ENCODE measurements around the gene NOS3.
A peak's percentile ranks its signal among the peaks of the same experiment; 100 is the strongest.
"Not testable (repeated sequence)": the region's sequence is repeated elsewhere in the genome, so short reads cannot be mapped to it uniquely, and the experiment has no call there.

The NOS3 gene

DNA sequence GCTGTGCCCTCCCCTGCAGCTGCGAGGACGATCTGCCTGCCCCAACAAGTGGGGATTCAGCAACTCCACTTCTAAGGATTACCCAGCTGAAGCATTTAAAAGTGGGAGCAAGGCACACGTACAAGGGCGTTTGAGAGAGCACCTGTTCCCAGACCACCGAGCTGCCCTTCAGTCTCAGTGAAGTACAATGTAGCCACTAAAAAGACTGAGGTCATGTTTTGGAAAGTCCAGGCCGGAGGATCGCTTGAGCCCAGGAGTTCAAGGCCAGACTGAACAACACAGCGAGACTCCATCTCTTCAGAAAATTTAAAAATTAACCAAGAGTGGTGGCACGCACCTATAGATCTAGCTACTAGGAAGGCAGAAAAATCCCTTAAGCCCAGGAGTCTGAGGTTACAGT is 14.7 kb downstream of the NOS3 start:
- DNase-seq, result no peak

DNA sequence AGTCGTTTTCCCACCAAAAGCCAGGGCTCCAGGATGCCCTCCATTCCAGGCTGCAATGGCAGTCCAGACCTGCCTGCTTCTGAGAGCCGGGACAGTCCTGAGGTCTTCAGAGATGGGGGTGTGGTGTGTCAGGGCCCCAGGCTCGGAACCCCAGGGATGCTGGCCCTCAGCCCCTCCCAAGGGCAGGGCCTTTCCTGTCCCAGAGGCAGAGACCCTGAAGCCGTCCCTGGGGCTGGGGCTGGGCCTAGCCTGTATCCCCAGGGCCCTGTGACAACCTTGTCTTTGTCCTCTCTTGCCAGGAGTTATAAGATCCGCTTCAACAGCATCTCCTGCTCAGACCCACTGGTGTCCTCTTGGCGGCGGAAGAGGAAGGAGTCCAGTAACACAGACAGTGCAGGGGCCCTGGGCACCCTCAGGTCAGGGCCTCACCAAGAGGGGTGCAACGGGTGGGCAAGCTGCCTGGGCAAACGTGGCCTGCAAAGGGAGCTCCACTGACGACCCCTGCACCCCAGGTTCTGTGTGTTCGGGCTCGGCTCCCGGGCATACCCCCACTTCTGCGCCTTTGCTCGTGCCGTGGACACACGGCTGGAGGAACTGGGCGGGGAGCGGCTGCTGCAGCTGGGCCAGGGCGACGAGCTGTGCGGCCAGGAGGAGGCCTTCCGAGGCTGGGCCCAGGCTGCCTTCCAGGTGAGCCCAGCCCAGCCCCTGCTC is 15.9 kb downstream of the NOS3 start:
- DNase-seq, result no peak

DNA sequence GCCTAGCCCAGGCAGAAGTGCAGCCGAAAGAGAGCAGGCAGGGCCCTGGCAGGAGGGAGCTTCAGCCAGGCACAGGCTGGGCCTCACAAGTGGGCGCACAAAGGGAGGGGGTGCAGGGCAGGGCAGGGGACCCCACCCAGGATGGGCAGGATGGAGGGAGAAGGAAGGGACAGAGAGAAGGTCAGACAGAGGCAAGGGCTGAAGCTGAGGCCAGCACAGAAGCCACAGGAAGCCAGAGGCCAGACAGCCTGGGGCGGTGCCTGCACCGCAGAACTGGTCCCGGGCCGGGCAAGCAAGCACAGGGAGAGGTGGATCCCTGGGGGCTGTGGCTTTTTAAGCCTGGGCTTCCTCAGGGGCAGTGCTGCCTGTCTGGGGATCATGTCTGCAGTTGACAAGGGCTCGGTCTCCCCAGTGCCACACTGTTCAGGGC is 16.7 kb downstream of the NOS3 start:
- DNase-seq, result no peak

DNA sequence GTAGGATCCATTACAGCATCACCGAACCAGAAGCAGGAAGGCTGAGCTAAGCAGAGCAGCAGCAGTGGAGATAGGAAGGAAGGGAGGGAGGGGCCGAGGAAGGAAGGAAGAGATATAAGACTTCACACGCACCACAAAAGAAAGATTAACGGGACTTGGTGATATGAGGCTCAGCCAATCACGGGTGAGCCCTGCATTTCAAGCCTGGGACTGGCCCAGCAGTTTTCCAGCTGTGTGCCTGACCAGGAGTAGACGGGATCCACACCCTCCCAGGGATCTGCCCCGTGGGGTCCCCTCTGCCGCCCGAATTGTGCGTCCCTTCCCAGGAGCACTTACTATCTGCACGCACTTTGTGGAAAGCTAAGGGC is 17.3 kb downstream of the NOS3 start:
- DNase-seq, result no peak

DNA sequence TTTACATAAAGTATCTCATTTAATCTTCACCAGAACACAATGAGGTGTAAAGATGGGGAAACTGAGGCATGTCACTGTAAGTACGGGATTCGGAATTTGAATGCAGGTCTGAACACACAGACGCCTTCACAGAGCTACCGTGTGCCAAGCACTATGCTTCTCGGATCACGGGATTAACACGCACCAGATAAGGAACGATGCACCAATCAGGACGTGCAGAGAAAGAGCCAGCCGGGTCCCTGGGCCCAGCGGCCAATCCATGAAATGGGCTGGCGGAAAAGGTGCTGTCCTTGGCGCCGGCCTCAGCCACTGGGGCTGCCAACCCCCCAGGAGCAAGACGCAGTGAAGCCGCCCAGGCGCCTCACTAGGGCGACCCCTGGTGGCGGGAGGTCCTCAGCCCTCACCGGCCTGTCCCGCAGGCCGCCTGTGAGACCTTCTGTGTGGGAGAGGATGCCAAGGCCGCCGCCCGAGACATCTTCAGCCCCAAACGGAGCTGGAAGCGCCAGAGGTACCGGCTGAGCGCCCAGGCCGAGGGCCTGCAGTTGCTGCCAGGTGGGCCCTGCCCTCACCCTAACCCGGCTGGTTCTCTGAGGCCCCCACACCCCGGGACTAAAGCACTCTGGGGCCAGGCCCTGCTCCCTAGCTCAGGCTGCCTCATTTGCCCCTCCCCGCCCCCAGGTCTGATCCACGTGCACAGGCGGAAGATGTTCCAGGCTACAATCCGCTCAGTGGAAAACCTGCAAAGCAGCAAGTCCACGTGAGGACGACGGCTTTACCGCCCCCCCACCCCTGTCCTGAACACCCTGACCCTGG is 17.9 kb downstream of the NOS3 start:
- no peak for DNase-seq

DNA sequence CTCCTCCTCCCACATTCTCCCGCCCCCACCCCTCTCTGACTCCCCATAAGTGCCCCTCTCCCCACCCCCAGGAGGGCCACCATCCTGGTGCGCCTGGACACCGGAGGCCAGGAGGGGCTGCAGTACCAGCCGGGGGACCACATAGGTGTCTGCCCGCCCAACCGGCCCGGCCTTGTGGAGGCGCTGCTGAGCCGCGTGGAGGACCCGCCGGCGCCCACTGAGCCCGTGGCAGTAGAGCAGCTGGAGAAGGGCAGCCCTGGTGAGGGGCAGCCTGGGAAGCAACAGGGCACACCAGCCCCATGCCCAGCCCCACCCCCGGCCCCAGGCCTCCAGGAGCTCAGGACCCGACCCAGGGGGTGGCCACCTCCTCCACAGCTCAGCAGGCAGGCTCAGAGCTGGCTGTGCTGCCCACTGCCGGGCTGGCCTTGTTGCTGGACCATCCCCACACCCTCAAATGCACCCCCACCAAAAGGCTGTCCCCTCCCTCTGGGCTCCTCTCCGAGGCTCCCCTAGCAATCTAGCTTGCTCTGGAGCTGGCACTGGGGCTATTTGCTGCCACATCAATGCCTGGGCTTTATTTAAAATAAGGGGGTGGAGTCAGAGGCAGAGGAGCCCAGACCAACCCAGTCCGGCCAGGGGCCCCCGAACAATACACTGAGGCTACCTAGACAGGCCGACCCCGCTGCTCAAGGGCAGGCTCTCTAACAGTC is 18.7 kb downstream of the NOS3 start:
- no peak for DNase-seq

DNA sequence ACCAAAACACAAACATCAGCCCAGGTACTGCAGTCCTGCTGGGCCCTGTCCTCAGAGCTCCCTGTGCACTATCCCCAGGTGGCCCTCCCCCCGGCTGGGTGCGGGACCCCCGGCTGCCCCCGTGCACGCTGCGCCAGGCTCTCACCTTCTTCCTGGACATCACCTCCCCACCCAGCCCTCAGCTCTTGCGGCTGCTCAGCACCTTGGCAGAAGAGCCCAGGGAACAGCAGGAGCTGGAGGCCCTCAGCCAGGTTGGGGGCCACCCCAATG is 19.2 kb downstream of the NOS3 start:
- DNase-seq, result no peak

DNA sequence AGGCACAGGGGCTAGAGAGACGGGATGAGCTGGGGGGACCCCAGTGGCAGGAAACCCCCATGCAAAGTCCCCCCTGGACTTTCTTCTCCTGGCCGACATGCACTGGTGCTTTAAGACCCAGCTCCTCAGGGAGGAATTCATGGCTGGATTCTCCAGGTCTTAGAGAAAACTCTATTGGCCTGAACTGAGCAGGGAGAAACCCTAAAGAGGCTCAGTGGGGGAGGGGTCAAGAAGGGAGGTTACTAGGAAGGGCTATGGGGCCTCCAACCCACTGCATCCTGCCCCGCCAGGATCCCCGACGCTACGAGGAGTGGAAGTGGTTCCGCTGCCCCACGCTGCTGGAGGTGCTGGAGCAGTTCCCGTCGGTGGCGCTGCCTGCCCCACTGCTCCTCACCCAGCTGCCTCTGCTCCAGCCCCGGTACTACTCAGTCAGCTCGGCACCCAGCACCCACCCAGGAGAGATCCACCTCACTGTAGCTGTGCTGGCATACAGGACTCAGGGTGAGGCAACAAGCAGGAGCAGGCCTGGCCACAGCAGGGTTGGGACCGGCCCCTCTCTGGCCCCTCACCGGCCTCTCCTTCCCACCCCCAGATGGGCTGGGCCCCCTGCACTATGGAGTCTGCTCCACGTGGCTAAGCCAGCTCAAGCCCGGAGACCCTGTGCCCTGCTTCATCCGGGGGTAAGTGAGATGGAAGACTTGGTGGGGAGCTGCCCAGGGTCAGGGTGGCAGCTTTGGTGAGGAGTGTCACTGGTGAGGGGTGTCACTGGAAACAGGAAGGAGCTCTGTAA is 19.7 kb downstream of the NOS3 start:
- DNase-seq, result peak; percentile 25

DNA sequence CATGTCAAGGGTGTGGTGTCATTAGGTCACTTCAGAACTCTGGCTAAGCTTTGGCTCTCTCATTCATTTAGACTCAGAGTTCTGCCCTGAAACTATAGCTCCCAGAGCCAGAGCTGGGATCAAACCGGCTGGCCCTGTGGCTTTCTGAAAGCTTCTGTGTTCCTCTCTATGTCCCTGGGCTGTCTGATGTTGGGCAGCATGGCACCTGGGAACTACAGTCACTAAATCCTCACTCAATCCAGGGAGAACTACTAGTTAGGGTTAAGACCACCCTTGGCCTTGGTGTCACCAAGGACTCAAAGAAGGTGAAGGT is 20.2 kb downstream of the NOS3 start:
- DNase-seq, result no peak

DNA sequence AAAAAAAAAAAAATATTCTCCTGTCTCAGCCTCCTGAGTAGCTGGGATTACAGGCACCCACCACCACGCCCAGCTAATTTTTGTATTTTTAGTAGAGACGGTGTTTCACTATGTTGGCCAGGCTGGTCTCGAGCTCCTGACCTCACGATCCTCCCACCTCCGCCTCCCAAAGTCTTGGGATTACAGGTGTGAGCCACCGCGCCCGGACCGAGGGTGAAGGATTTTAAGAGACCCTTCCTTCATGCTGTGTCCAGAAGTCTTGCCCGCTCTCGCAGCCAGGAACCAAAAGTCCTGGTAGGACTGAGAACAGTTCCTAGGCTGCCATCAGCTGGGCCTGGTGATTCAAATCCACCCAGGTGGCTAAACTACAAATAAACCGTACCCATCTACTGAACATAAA is 20.8 kb downstream of the NOS3 start:
- not testable (repeated sequence) for DNase-seq

DNA sequence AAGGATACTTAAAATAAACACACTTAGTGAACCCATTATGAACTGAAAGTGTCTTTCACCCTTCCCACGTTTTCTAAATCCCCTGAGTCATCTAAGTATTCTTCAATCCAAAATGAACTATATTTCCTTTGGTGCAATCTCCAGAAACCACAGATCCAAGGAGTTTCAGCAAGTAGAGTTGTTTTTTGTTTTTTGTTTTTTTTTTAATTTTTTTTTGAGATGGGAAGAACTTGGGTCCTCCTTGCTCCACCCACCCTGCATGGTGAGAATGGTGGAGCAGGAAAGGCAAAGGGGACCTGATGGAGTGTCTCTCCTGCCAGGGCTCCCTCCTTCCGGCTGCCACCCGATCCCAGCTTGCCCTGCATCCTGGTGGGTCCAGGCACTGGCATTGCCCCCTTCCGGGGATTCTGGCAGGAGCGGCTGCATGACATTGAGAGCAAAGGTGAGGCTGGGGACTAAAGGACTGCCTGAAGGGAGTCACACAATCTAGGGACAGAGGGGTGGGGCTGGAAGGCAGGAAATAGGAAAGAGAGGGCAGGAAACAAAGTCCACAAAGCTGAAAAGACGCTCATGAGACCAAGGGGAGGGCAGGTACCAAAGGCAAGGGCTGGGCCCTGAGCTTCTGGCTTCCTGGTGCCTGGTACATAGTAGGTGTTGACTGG is 21.3 kb downstream of the NOS3 start:
- no peak for DNase-seq

DNA sequence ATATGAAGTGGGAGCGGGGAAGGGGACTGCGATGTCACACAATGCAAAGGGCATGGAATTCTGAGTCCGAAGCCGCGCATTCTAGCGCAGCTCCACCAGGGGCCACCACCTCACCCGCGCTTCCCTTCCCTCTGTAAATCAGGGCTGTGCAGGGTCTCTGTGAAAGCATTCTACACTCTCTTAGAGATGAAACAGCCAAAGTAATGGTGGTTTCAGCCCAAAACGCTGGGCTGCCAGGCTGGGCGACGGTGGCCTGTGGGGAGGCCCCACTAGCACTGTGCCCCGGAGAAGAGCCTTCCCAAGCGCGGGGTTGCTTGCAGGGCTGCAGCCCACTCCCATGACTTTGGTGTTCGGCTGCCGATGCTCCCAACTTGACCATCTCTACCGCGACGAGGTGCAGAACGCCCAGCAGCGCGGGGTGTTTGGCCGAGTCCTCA is 22.1 kb downstream of the NOS3 start:
- DNase-seq, result no peak

DNA sequence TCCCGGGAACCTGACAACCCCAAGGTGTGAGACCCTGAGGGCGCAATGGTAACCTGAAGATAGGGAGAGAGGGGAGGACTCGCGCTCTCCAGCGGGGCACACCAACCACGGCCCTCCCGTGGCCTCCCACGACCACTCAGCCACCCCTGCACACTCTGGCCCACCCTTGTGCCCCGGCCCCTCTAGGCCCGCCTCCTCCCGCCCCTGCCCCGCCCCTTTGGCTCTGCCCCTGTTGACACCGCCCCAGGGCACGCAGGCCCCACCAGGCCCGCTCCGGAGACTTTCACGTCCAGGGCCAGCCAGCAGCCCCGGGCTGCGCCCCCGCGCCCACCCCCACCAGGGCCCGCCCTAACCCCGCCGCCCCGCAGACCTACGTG is 22.5 kb downstream of the NOS3 start:
- DNase-seq, result no peak

DNA sequence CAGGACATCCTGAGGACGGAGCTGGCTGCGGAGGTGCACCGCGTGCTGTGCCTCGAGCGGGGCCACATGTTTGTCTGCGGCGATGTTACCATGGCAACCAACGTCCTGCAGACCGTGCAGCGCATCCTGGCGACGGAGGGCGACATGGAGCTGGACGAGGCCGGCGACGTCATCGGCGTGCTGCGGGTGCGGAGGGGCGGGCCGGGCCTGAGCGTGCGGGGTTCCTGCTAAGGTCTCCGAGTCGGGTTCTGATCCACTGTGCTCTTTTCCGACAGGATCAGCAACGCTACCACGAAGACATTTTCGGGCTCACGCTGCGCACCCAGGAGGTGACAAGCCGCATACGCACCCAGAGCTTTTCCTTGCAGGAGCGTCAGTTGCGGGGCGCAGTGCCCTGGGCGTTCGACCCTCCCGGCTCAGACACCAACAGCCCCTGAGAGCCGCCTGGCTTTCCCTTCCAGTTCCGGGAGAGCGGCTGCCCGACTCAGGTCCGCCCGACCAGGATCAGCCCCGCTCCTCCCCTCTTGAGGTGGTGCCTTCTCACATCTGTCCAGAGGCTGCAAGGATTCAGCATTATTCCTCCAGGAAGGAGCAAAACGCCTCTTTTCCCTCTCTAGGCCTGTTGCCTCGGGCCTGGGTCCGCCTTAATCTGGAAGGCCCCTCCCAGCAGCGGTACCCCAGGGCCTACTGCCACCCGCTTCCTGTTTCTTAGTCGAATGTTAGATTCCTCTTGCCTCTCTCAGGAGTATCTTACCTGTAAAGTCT is 23.1 kb downstream of the NOS3 start:
- no peak for DNase-seq

DNA sequence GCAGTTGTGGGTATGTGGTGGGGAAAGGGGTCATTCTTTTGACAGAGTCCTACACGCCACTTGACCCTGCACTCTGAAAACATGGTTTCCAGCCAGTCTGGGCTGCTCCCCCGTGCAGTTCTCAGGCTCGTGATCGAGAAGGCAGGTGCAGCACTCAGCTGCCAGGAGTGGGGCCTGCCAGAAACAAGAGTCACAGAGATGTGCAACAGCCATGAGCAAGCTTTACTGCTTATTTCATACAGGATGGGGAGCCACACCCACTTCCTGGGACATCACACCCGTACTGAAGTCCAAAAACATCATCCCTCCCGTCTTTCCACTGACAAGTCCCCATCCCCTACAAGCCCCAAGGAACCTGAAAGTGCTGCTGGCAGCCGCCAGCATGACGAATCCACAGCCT is 24.1 kb downstream of the NOS3 start:
- DNase-seq, result no peak

DNA sequence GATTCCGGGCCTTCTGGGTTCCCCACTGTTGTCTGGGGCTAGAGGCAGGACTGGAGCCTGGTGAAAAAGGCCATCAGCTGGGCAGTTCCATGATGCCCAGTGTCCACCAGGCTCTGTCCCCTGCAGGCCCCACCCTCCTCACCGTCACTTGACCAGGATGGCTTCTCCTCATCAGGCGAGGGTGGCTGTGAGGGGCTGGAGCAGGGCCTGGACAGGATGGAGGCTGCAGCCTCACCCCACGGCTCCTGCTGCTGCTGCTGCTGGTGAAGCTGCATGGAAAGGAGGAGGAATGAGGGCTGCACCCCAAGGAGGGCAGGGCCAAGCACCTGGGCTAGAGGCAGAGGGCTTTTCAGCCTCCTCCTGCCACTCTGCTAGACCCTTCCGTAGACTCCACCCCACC is 25.1 kb downstream of the NOS3 start:
- DNase-seq, result no peak

DNA sequence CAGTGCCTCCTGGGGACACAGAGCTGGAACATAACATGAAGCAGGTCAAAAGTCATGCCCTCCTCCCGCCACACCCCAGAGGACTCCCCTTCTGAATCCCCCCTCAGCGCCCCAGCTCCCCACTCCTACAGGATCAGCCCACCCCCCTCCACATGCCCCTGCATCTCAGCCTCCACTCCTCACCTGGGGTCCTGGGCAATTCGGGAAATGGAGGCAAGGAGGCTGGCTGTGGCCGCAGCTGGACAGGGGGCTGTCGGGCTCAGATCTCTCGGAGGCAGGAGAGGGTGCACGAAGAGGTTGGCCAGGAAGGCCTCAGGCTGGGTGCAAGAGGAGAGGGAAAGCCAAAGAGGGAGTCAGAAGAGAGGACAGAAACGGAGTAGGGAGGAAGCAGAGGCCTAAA is 25.7 kb downstream of the NOS3 start:
- no peak for DNase-seq

DNA sequence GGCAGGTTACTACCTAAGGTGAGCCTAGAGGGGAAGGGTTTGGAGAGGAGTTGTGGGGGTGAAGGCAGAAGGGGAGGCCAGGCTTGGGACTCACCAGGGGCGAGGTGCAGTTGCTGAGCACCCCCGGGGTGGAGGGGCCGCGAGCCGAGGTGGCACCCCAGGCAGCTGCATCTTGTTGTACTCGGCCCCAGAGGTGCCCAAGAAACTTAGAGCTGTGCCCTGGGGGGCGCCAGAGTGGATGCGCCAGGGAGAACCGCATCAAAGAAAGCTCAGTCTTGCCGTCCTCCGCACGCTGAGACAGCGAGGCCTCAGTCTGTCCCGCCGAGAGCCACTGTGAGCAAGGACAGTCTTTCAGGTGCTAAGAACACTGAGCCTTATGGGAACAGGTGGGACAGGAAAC is 26.1 kb downstream of the NOS3 start:
- no peak for DNase-seq

DNA sequence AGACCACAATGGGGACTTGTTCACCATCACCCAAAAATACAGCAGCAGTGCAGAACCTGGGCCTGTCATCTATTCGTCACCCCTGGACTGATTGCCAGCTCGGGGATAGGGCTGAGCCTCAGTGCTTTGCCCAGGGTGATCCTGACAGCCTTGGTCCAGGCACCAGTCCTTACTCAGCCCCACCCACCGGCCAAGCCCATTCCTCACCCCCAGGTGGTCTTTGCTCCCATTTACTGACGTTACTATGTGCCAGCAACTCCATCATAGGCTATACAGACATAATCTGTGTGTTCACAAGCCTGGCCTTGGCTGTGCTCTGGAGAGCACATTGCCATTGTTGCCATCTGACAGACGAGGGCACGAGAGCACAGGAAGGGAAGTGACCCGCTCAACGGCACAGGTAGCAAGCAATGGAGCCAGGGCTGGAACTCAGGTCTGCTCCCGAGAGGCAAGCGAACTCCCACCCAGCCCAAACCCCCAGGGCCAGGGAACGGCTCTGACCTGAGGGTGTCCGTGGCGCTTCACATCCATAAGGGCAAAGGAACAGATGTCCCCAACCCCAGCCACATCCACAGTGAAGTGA is 26.6 kb downstream of the NOS3 start:
- DNase-seq, result no peak

DNA sequence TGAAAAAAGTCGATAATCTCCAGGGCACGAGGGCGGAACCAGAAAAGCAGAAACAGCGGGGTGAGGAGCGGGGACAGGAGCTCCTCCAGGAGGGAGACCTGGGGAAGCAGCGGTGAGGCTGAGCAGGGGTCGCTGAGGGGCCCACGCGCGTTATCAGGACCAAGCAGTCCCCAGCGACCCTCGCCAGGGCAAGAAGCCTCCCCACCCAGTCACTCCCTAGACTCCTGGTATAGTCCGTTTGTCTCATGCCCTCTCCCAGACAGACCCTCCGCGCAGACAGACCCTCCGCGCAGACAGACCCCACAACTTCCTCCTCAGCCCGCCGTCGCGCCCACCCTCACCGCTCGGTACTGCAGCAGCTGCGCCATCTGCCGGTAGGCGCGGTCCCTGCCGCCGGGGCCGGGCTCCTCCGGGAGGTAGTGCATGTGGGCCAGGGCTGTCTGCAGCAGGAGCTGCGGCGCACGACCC is 27.2 kb downstream of the NOS3 start:
- DNase-seq, result peak; percentile 48

DNA sequence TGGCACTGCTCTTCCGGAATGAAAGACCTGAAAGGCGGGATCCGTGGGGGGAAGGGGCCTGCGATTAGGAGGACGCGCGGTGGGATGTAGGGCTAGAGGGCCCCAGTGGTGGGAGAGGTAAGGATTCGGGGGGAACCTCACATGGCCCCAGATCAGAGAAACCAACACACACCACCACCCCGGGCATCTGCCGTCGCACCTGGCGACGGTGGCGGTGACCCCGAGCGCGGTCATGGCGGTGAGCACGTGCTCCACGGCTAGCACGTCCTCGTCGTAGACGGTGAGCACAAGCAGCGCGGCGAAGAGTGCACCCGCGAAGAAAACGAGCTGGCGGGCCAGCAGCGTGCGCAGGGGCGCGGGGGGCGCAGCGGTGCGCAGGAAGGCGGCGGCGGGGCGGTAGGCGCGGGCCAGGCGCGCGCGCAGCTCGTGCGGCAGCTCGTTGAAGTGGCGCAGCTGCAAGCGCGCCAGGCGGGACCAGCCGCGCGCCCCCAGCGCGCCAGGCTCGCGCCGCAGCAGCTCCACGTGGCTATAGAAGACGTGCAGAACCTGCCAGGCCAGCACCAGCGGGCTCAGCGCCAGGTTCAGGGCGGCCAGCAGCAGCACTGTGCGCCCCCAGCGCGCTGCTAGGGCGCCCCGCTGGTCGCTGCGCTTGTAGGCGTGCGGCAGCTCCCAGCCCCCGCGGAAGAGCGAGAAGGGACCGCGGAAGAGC is 27.8 kb downstream of the NOS3 start:
- DNase-seq, result no peak

All from GDM1 (cell line).